NCI-H1092 (cell line): ENCODE measurements around the gene WASL.
"Not testable (repeated sequence)": the region's sequence is repeated elsewhere in the genome, so short reads cannot be mapped to it uniquely, and the experiment has no call there.

ENCODE experiments used
- DNase-seq: peaks from one replicate; lab custom pipeline; 2025; lab: John Stamatoyannopoulos, UW

WASL gene

GRCh38 chr7:123658023-123658422 lies 90.8 kb downstream of the WASL start:
- no peak for DNase-seq

GRCh38 chr7:123657304-123657685 lies 91.5 kb downstream of the WASL start:
- no peak for DNase-seq

GRCh38 chr7:123656544-123657303 lies 92.1 kb downstream of the WASL start:
- no peak for DNase-seq

GRCh38 chr7:123655614-123656013 lies 93.2 kb downstream of the WASL start, which contains the start of gene LMOD2:
LMOD2 (plus strand) TSS chr7:123655866; CDS start chr7:123655964, 98 bp downstream.
- no peak for DNase-seq

- DNase-seq = no peak
Measured at GRCh38 chr7:123653162-123653561, 95.6 kb downstream of the WASL start.

- no peak for DNase-seq
Measured at GRCh38 chr7:123652406-123652805, 96.4 kb downstream of the WASL start.

- DNase-seq = no peak
Measured at GRCh38 chr7:123650595-123650994, 98.2 kb downstream of the WASL start.

GRCh38 chr7:123649964-123650363 lies 98.8 kb downstream of the WASL start:
- DNase-seq = no peak

- no peak for DNase-seq
Measured at GRCh38 chr7:123647106-123647730, 101.6 kb downstream of the WASL start.

GRCh38 chr7:123645516-123645915 lies 103.3 kb downstream of the WASL start:
- DNase-seq = no peak

- peak; percentile 18 for DNase-seq
Measured at GRCh38 chr7:123643495-123644441, 105.0 kb downstream of the WASL start.

GRCh38 chr7:123641901-123642300 lies 106.9 kb downstream of the WASL start:
- DNase-seq = no peak

- DNase-seq = no peak
Measured at GRCh38 chr7:123640583-123640982, 108.2 kb downstream of the WASL start.

- no peak for DNase-seq
Measured at GRCh38 chr7:123639631-123640030, 109.2 kb downstream of the WASL start.

GRCh38 chr7:123637878-123638277 lies 110.9 kb downstream of the WASL start:
- DNase-seq = no peak

GRCh38 chr7:123637203-123637602 lies 111.6 kb downstream of the WASL start:
- no peak for DNase-seq

- no peak for DNase-seq
Measured at GRCh38 chr7:123635551-123636359, 113.0 kb downstream of the WASL start.

- not testable (repeated sequence) for DNase-seq
Measured at GRCh38 chr7:123634011-123634573, 114.7 kb downstream of the WASL start.

GRCh38 chr7:123633553-123633952 lies 115.2 kb downstream of the WASL start:
- no peak for DNase-seq

- no peak for DNase-seq
Measured at GRCh38 chr7:123632808-123633207, 116.0 kb downstream of the WASL start.
